HepG2 (cell line): Measurements from ENCODE around the gene TRPV2.
"Not testable (repeated sequence)": the region's sequence is repeated elsewhere in the genome, so short reads cannot be mapped to it uniquely, and the experiment has no call there.

Experiments used
- CBX5 ChIP-seq: sonication (generic); formaldehyde crosslinking; IDR thresholded peaks from 2 replicates; pipeline ENCODE4 v1.4.0; 2020; ENCODE audit warnings: missing genetic modification reagents, borderline replicate concordance
- MIXL1 ChIP-seq: IDR thresholded peaks from 2 replicates; pipeline ENCODE4 v1.6.1; 2016
- POLR2A ChIP-seq, 2 experiments: IDR thresholded peaks; 2 replicates each; pipeline ENCODE4 v1.6.1; 2011; ENCODE audit warnings: low read depth in 2 of 2, low read length in 2 of 2, mild to moderate bottlenecking in 1 of 2, moderate library complexity in 1 of 2; ENCODE audit not compliant: insufficient read depth in 1 of 2
- RBM39 ChIP-seq: fragments of 200-400 bp; formaldehyde crosslinking; IDR thresholded peaks from one replicate; pipeline ENCODE4 v1.6.1; 2018; ENCODE audit warnings: antibody characterized with exemption, mild to moderate bottlenecking, low read depth, low read length; ENCODE audit not compliant: poor library complexity, severe bottlenecking
- ZNF552 ChIP-seq: sonication (generic); formaldehyde crosslinking; IDR thresholded peaks from 2 replicates; pipeline ENCODE4 v1.9.0; 2022; ENCODE audit warnings: missing genetic modification reagents, mild to moderate bottlenecking, borderline replicate concordance
- ZNF709 ChIP-seq: sonication (generic); formaldehyde crosslinking; IDR thresholded peaks from 2 replicates; pipeline ENCODE4 v1.5.0; 2020; ENCODE audit warnings: mild to moderate bottlenecking, missing genetic modification reagents
- TF ChIP-seq, protein P1 (sequence below): sonication (generic); formaldehyde crosslinking; IDR thresholded peaks from 2 replicates; pipeline ENCODE4 v1.5.0; 2020; ENCODE audit warnings: mild to moderate bottlenecking, missing genetic modification reagents, moderate library complexity
- TF ChIP-seq, protein P2 (sequence below): sonication (generic); formaldehyde crosslinking; IDR thresholded peaks from 2 replicates; pipeline ENCODE4 v1.5.0; 2020; ENCODE audit warnings: missing genetic modification reagents
- TF ChIP-seq, protein P3 (sequence below): sonication (generic); formaldehyde crosslinking; IDR thresholded peaks from 2 replicates; pipeline ENCODE4 v1.4.0; 2020; ENCODE audit warnings: missing genetic modification reagents
- TF ChIP-seq, protein P4 (sequence below): sonication (generic); formaldehyde crosslinking; IDR thresholded peaks from 2 replicates; pipeline ENCODE4 v1.4.0; 2020; ENCODE audit warnings: missing genetic modification reagents

DNA sequence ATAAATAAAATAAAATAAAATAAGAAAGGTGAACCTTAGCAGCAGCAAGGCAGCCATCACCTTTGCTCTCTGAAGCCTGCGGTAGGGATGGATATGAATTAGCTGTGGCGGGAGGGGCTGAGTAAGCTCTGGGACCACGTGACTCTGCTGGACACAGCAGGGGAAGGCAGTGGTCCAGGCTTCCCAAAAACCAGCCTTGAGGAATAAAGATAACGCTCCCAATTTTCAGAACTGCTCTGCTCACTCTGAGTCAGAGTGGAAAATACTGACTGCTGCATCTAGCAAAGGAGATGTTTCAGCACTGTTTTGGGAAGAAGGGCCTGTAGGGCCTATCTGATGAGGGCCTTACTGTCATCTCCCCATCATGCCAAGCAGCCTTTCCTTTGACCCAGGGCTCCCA lies 19.5 kb upstream of the TRPV2 start:
- not testable (repeated sequence) for TF ChIP-seq ZNF552 (CRISPR knock-in tag); RBM39; MIXL1; POLR2A (IDR thresholded peaks at IDR 0.05; ENCODE audit: insufficient read depth in 1 of 2, low read depth in 2 of 2, low read length in 2 of 2); ZNF709 (CRISPR knock-in tag); CBX5 (CRISPR knock-in tag)
- TF ChIP-seq, protein P1, sequence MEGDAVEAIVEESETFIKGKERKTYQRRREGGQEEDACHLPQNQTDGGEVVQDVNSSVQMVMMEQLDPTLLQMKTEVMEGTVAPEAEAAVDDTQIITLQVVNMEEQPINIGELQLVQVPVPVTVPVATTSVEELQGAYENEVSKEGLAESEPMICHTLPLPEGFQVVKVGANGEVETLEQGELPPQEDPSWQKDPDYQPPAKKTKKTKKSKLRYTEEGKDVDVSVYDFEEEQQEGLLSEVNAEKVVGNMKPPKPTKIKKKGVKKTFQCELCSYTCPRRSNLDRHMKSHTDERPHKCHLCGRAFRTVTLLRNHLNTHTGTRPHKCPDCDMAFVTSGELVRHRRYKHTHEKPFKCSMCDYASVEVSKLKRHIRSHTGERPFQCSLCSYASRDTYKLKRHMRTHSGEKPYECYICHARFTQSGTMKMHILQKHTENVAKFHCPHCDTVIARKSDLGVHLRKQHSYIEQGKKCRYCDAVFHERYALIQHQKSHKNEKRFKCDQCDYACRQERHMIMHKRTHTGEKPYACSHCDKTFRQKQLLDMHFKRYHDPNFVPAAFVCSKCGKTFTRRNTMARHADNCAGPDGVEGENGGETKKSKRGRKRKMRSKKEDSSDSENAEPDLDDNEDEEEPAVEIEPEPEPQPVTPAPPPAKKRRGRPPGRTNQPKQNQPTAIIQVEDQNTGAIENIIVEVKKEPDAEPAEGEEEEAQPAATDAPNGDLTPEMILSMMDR (CRISPR knock-in tag): not testable (repeated sequence)
- TF ChIP-seq, protein P2, sequence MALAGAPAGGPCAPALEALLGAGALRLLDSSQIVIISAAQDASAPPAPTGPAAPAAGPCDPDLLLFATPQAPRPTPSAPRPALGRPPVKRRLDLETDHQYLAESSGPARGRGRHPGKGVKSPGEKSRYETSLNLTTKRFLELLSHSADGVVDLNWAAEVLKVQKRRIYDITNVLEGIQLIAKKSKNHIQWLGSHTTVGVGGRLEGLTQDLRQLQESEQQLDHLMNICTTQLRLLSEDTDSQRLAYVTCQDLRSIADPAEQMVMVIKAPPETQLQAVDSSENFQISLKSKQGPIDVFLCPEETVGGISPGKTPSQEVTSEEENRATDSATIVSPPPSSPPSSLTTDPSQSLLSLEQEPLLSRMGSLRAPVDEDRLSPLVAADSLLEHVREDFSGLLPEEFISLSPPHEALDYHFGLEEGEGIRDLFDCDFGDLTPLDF: not testable (repeated sequence)
- TF ChIP-seq, protein P3, sequence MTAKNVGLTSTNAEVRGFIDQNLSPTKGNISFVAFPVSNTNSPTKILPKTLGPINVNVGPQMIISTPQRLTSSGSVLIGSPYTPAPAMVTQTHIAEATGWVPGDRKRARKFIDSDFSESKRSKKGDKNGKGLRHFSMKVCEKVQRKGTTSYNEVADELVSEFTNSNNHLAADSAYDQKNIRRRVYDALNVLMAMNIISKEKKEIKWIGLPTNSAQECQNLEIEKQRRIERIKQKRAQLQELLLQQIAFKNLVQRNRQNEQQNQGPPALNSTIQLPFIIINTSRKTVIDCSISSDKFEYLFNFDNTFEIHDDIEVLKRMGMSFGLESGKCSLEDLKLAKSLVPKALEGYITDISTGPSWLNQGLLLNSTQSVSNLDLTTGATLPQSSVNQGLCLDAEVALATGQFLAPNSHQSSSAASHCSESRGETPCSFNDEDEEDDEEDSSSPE (CRISPR knock-in tag): not testable (repeated sequence)
- TF ChIP-seq, protein P4, sequence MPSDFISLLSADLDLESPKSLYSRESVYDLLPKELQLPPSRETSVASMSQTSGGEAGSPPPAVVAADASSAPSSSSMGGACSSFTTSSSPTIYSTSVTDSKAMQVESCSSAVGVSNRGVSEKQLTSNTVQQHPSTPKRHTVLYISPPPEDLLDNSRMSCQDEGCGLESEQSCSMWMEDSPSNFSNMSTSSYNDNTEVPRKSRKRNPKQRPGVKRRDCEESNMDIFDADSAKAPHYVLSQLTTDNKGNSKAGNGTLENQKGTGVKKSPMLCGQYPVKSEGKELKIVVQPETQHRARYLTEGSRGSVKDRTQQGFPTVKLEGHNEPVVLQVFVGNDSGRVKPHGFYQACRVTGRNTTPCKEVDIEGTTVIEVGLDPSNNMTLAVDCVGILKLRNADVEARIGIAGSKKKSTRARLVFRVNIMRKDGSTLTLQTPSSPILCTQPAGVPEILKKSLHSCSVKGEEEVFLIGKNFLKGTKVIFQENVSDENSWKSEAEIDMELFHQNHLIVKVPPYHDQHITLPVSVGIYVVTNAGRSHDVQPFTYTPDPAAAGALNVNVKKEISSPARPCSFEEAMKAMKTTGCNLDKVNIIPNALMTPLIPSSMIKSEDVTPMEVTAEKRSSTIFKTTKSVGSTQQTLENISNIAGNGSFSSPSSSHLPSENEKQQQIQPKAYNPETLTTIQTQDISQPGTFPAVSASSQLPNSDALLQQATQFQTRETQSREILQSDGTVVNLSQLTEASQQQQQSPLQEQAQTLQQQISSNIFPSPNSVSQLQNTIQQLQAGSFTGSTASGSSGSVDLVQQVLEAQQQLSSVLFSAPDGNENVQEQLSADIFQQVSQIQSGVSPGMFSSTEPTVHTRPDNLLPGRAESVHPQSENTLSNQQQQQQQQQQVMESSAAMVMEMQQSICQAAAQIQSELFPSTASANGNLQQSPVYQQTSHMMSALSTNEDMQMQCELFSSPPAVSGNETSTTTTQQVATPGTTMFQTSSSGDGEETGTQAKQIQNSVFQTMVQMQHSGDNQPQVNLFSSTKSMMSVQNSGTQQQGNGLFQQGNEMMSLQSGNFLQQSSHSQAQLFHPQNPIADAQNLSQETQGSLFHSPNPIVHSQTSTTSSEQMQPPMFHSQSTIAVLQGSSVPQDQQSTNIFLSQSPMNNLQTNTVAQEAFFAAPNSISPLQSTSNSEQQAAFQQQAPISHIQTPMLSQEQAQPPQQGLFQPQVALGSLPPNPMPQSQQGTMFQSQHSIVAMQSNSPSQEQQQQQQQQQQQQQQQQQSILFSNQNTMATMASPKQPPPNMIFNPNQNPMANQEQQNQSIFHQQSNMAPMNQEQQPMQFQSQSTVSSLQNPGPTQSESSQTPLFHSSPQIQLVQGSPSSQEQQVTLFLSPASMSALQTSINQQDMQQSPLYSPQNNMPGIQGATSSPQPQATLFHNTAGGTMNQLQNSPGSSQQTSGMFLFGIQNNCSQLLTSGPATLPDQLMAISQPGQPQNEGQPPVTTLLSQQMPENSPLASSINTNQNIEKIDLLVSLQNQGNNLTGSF: not testable (repeated sequence)
